Dendritic cell treated with granulocyte-macrophage colony-stimulating factor and Interleukin-4, amounts not matched to agents 40 ng/mL and 50 ng/mL, for 4 days (primary cell): ENCODE results near the gene F8.
"Not testable (repeated sequence)": the region's sequence is repeated elsewhere in the genome, so short reads cannot be mapped to it uniquely, and the experiment has no call there.

ENCODE experiments used
- H3K27ac Mint-ChIP-seq: one replicate; pipeline ENCODE4 v1.8.0; 2022; ENCODE audit warnings: mild to moderate bottlenecking, mixed read lengths
- H3K27me3 Mint-ChIP-seq: one replicate; pipeline ENCODE4 v1.8.0; 2022; ENCODE audit warnings: mild to moderate bottlenecking, mixed read lengths
- H3K36me3 Mint-ChIP-seq: one replicate; pipeline ENCODE4 v1.8.0; 2022; ENCODE audit warnings: low read depth, mixed read lengths
- H3K4me1 Mint-ChIP-seq: one replicate; pipeline ENCODE4 v1.8.0; 2022; ENCODE audit warnings: low read depth, mixed read lengths
- H3K4me3 Mint-ChIP-seq: one replicate; pipeline ENCODE4 v1.8.0; 2022; ENCODE audit warnings: mild to moderate bottlenecking, moderate library complexity, mixed read lengths
- H3K9me3 Mint-ChIP-seq: one replicate; pipeline ENCODE4 v1.8.0; 2022; ENCODE audit warnings: mixed read lengths
- intact Hi-C: fragments of 100-400 bp; cut with micrococcal nuclease; formaldehyde crosslinking; loops from one replicate; pipeline ENCODE4 v1.15.0; 2022

Gene F8

GRCh38 chrX:154908821-154909220, 113.7 kb downstream of the F8 start:
- Mint-ChIP-seq H3K36me3 (no peaks in the 10 kb centered on the region), H3K4me3 (no peak overlapping the region), H3K27me3 (no peaks in the 10 kb centered on the region), H3K27ac (no peak overlapping the region), H3K4me1 (no peaks in the 10 kb centered on the region), H3K9me3 (no peaks in the 10 kb centered on the region)
- intact Hi-C loops = loop anchor here (10.0 kb wide), 1 partner anchor 54 kb away; no protein-coding TSS in a partner anchor

- intact Hi-C loops = loop anchor here (10.0 kb wide), 1 partner anchor 48 kb away; no protein-coding TSS in a partner anchor
- no peaks in the 10 kb centered on the region for H3K9me3 Mint-ChIP-seq
- no peak overlapping the region for H3K4me3 Mint-ChIP-seq
Measured at GRCh38 chrX:154902408-154902807, 120.1 kb downstream of the F8 start.

GRCh38 chrX:154900323-154900722, 122.2 kb downstream of the F8 start:
- intact Hi-C loops = loop anchor here (10.0 kb wide), 1 partner anchor 46 kb away; no protein-coding TSS in a partner anchor
- Mint-ChIP-seq H3K27ac (no peak overlapping the region), H3K27me3 (no peaks in the 10 kb centered on the region), H3K4me3 (no peak overlapping the region), H3K36me3 (no peaks in the 10 kb centered on the region), H3K4me1 (no peaks in the 10 kb centered on the region), H3K9me3 (no peaks in the 10 kb centered on the region)

More at GRCh38 chrX:154902408-154902807, 120.1 kb downstream of the F8 start:
- no peaks in the 10 kb centered on the region for H3K4me1 Mint-ChIP-seq
- no peaks in the 10 kb centered on the region for H3K36me3 Mint-ChIP-seq
- H3K27ac Mint-ChIP-seq = no peak overlapping the region
- H3K27me3 Mint-ChIP-seq = no peaks in the 10 kb centered on the region

- no peak overlapping the region for H3K4me3 Mint-ChIP-seq
- H3K9me3 Mint-ChIP-seq = no peaks in the 10 kb centered on the region
- no peaks in the 10 kb centered on the region for H3K27me3 Mint-ChIP-seq
- intact Hi-C loops = no loop called here
- no peak overlapping the region for H3K27ac Mint-ChIP-seq
- H3K4me1 Mint-ChIP-seq = peaks cover 5% of the 10 kb centered on the region
- H3K36me3 Mint-ChIP-seq = no peaks in the 10 kb centered on the region
Measured at GRCh38 chrX:154892296-154892695, 130.2 kb downstream of the F8 start.

- no peaks in the 10 kb centered on the region for H3K36me3 Mint-ChIP-seq
- H3K9me3 Mint-ChIP-seq = no peaks in the 10 kb centered on the region
- intact Hi-C loops = no loop called here
- H3K27me3 Mint-ChIP-seq = no peaks in the 10 kb centered on the region
- no peak overlapping the region for H3K27ac Mint-ChIP-seq
- peaks cover 5% of the 10 kb centered on the region for H3K4me1 Mint-ChIP-seq
- no peak overlapping the region for H3K4me3 Mint-ChIP-seq
Measured at GRCh38 chrX:154890990-154891639, 131.4 kb downstream of the F8 start.

- H3K27me3 Mint-ChIP-seq, H3K4me1 Mint-ChIP-seq, H3K36me3 Mint-ChIP-seq, H3K4me3 Mint-ChIP-seq, intact Hi-C loops, H3K9me3 Mint-ChIP-seq, H3K27ac Mint-ChIP-seq: not testable (repeated sequence)
Measured at GRCh38 chrX:154886789-154887221, 135.7 kb downstream of the F8 start.

- intact Hi-C loops, H3K9me3 Mint-ChIP-seq, H3K27me3 Mint-ChIP-seq, H3K4me1 Mint-ChIP-seq, H3K4me3 Mint-ChIP-seq, H3K36me3 Mint-ChIP-seq, H3K27ac Mint-ChIP-seq: not testable (repeated sequence)
Measured at GRCh38 chrX:154886069-154886788, 136.3 kb downstream of the F8 start, which contains the start of gene F8A1. Gene F8A1 (plus strand): TSS chrX:154886355. CDS start chrX:154886375, 20 bp downstream.

- H3K27me3 Mint-ChIP-seq, H3K27ac Mint-ChIP-seq, H3K9me3 Mint-ChIP-seq, H3K4me1 Mint-ChIP-seq, H3K4me3 Mint-ChIP-seq, H3K36me3 Mint-ChIP-seq, intact Hi-C loops: not testable (repeated sequence)
Measured at GRCh38 chrX:154885549-154885948, 137.0 kb downstream of the F8 start.

GRCh38 chrX:154885057-154885456, 137.5 kb downstream of the F8 start:
- H3K9me3 Mint-ChIP-seq, intact Hi-C loops, H3K27ac Mint-ChIP-seq, H3K36me3 Mint-ChIP-seq, H3K4me1 Mint-ChIP-seq, H3K4me3 Mint-ChIP-seq, H3K27me3 Mint-ChIP-seq: not testable (repeated sequence)

- H3K4me3 Mint-ChIP-seq, H3K27ac Mint-ChIP-seq, intact Hi-C loops, H3K9me3 Mint-ChIP-seq, H3K4me1 Mint-ChIP-seq, H3K27me3 Mint-ChIP-seq, H3K36me3 Mint-ChIP-seq: not testable (repeated sequence)
Measured at GRCh38 chrX:154884069-154884468, 138.5 kb downstream of the F8 start.

GRCh38 chrX:154873329-154873728, 149.2 kb downstream of the F8 start:
- no peaks in the 10 kb centered on the region for H3K36me3 Mint-ChIP-seq
- intact Hi-C loops = no loop called here
- no peaks in the 10 kb centered on the region for H3K4me1 Mint-ChIP-seq
- H3K9me3 Mint-ChIP-seq = peaks cover 15% of the 10 kb centered on the region
- no peak overlapping the region for H3K27ac Mint-ChIP-seq
- no peak overlapping the region for H3K4me3 Mint-ChIP-seq
- no peaks in the 10 kb centered on the region for H3K27me3 Mint-ChIP-seq

- H3K4me1 Mint-ChIP-seq, H3K4me3 Mint-ChIP-seq, intact Hi-C loops, H3K27ac Mint-ChIP-seq, H3K27me3 Mint-ChIP-seq, H3K36me3 Mint-ChIP-seq: not testable (repeated sequence)
- H3K9me3 Mint-ChIP-seq = peaks cover 32% of the 10 kb centered on the region
Measured at GRCh38 chrX:154868522-154868921, 154.0 kb downstream of the F8 start.

GRCh38 chrX:154855256-154855655, 167.3 kb downstream of the F8 start:
- H3K27ac Mint-ChIP-seq = no peak overlapping the region
- intact Hi-C loops = loop anchor here (10.0 kb wide), 1 partner anchor 50 kb away; no protein-coding TSS in a partner anchor
- H3K36me3 Mint-ChIP-seq = peaks cover under 1% of the 10 kb centered on the region
- H3K4me1 Mint-ChIP-seq = no peaks in the 10 kb centered on the region
- no peaks in the 10 kb centered on the region for H3K27me3 Mint-ChIP-seq
- no peaks in the 10 kb centered on the region for H3K9me3 Mint-ChIP-seq
- H3K4me3 Mint-ChIP-seq = no peak overlapping the region

- H3K4me1 Mint-ChIP-seq = no peaks in the 10 kb centered on the region
- intact Hi-C loops = loop anchor here (10.0 kb wide), 1 partner anchor 54 kb away; no protein-coding TSS in a partner anchor
- no peak overlapping the region for H3K27ac Mint-ChIP-seq
- H3K27me3 Mint-ChIP-seq = no peaks in the 10 kb centered on the region
- H3K9me3 Mint-ChIP-seq = no peaks in the 10 kb centered on the region
- no peaks in the 10 kb centered on the region for H3K36me3 Mint-ChIP-seq
- H3K4me3 Mint-ChIP-seq = no peak overlapping the region
Measured at GRCh38 chrX:154850957-154851611, 171.4 kb downstream of the F8 start.
